Endothelial cell of umbilical vein (primary cell): Measurements from ENCODE around the gene SMIM9. TPM values are rescaled to one million over a fixed set of nuclear protein-coding genes. Genes with fewer than 3 reads are reported as not detected.

Source experiments
- BruUV-seq: library from RNA; stranded (reverse); fragments of 400-500 nt; replicated peaks from 2 replicates; lab custom pipeline; 2021; lab: Mats Ljungman, UMichigan
- CTCF ChIA-PET: fragments of 300-600, 350-600 bp; sonication (Branson Sonifier 250); formaldehyde crosslinking; loops from one replicate; lab custom pipeline; 2021; ENCODE audit warnings: antibody characterized with exemption, inconsistent platforms; lab: Charles Lee
- POLR2A ChIA-PET: fragments of 300-600, 350-600 bp; sonication (Branson Sonifier 250); formaldehyde crosslinking; loops from one replicate; lab custom pipeline; 2021; ENCODE audit warnings: antibody characterized with exemption, inconsistent platforms; lab: Charles Lee
- DNase-seq: peaks from one replicate; pipeline ENCODE4 v3.0.0-alpha.2; 2011; ENCODE audit warnings: low read depth, low spot score
- FAIRE-seq: peaks from 2 replicates; lab custom pipeline; 2011; peaks lifted over from hg19 to GRCh38; lab: Jason Lieb, UNC
- H2AFZ ChIP-seq: 2 replicates; pipeline ENCODE4 v1.6.0; 2012; ENCODE audit warnings: low read depth, low read length, control low read depth, inconsistent platforms
- H3K27ac ChIP-seq: 2 replicates; pipeline ENCODE4 v1.5.1; 2011; ENCODE audit warnings: low read depth, mild to moderate bottlenecking, control low read depth, low read length, moderate library complexity; ENCODE audit not compliant: insufficient read depth
- H3K27me3 ChIP-seq, 2 experiments: 2 replicates each; pipeline versions ENCODE4 v1.6.0 to v1.6.1; 2011; ENCODE audit warnings: low read length in 2 of 2, mixed read lengths in 1 of 2; ENCODE audit not compliant: control insufficient read depth in 2 of 2, insufficient read depth in 2 of 2
- H3K36me3 ChIP-seq, 2 experiments: 2 replicates in 1 of 2; 3 replicates in 1 of 2; pipeline ENCODE4 v1.5.1; 2011; ENCODE audit warnings: low read length in 2 of 2, mild to moderate bottlenecking in 1 of 2, moderate library complexity in 1 of 2; ENCODE audit not compliant: control insufficient read depth in 2 of 2, insufficient read depth in 2 of 2; ENCODE audit errors: extremely low read depth in 1 of 2
- H3K4me1 ChIP-seq: 3 replicates; pipeline ENCODE4 v1.5.1; 2011; ENCODE audit warnings: mild to moderate bottlenecking, low read length; ENCODE audit not compliant: control insufficient read depth, insufficient read depth; ENCODE audit errors: extremely low read depth
- H3K4me2 ChIP-seq: 2 replicates; pipeline ENCODE4 v1.6.1; 2011; ENCODE audit warnings: low read length, control low read depth, mixed read lengths; ENCODE audit not compliant: insufficient read depth
- H3K4me3 ChIP-seq, 3 experiments: fragments of 200-600 bp in 1 of 3; sonication (generic), shearing (Covaris generic) in 1 of 3; replicated peaks in 1 of 3; 2 replicates each; pipeline ENCODE4 v1.5.1; 2011 to 2016; ENCODE audit warnings: control low read depth in 3 of 3, low read length in 3 of 3, mild to moderate bottlenecking in 2 of 3, inconsistent platforms in 1 of 3, low read depth in 1 of 3, moderate library complexity in 1 of 3; ENCODE audit not compliant: insufficient read depth in 1 of 3
- H3K79me2 ChIP-seq: 2 replicates; pipeline ENCODE4 v1.6.0; 2012; ENCODE audit warnings: low read length, inconsistent platforms; ENCODE audit not compliant: control insufficient read depth, insufficient read depth
- H3K9ac ChIP-seq: replicated peaks from 2 replicates; pipeline ENCODE3; 2011; ENCODE audit warnings: low read length, control low read depth; ENCODE audit not compliant: insufficient read depth; ENCODE audit errors: extremely low read depth
- H3K9me1 ChIP-seq: replicated peaks from 3 replicates; pipeline ENCODE4 v1.6.0; 2011; ENCODE audit warnings: mild to moderate bottlenecking, low read length; ENCODE audit not compliant: control insufficient read depth, insufficient read depth; ENCODE audit errors: extremely low read depth
- H3K9me3 ChIP-seq: replicated peaks from 2 replicates; pipeline ENCODE4 v1.5.1; 2012; ENCODE audit warnings: low read length, inconsistent platforms; ENCODE audit not compliant: control insufficient read depth, insufficient read depth
- H4K20me1 ChIP-seq: replicated peaks from 2 replicates; pipeline ENCODE3; 2011; ENCODE audit warnings: mild to moderate bottlenecking, low read length; ENCODE audit not compliant: control insufficient read depth, insufficient read depth; ENCODE audit errors: extremely low read depth
- CTCF ChIP-seq, 2 donors: IDR thresholded peaks; 1 replicate in 1 of 2; 2 replicates in 1 of 2; pipeline ENCODE4 v1.5.1; 2011; ENCODE audit warnings: low read length in 2 of 2, mild to moderate bottlenecking in 2 of 2, moderate library complexity in 2 of 2, control low read depth in 1 of 2, inconsistent platforms in 1 of 2, low read depth in 1 of 2; ENCODE audit not compliant: insufficient read depth in 1 of 2; ENCODE audit errors: extremely low read depth in 1 of 2
- EZH2 ChIP-seq: IDR thresholded peaks from 2 replicates; pipeline ENCODE4 v1.6.1; 2012; ENCODE audit warnings: borderline replicate concordance, low read depth, mild to moderate bottlenecking, moderate library complexity, low read length, inconsistent platforms; ENCODE audit not compliant: severe bottlenecking
- FOS ChIP-seq: IDR thresholded peaks from 2 replicates; pipeline ENCODE4 v1.6.1; 2011; ENCODE audit warnings: mild to moderate bottlenecking, low read length, moderate library complexity, borderline replicate concordance; ENCODE audit not compliant: insufficient read depth
- GATA2 ChIP-seq: IDR thresholded peaks from 2 replicates; pipeline ENCODE4 v1.7.0; 2011; ENCODE audit warnings: low read depth, mild to moderate bottlenecking, moderate library complexity, mixed read lengths, low read length; ENCODE audit not compliant: insufficient read length, insufficient read depth
- JUN ChIP-seq: IDR thresholded peaks from 2 replicates; pipeline ENCODE4 v1.6.1; 2011; ENCODE audit warnings: borderline replicate concordance, low read depth; ENCODE audit not compliant: insufficient read length, insufficient read depth
- MAX ChIP-seq: IDR thresholded peaks from 2 replicates; pipeline ENCODE4 v1.6.1; 2011; ENCODE audit not compliant: insufficient read depth, insufficient read length
- MYC ChIP-seq: IDR thresholded peaks from one replicate; pipeline ENCODE4 v1.6.1; 2011; ENCODE audit warnings: mild to moderate bottlenecking, low read depth, low read length
- POLR2A ChIP-seq: IDR thresholded peaks from 2 replicates; pipeline ENCODE4 v1.6.1; 2012; ENCODE audit warnings: low read depth, mild to moderate bottlenecking, control low read depth, low read length
- POLR2AphosphoS5 ChIP-seq: IDR thresholded peaks from 2 replicates; pipeline ENCODE4 v1.6.1; 2012; ENCODE audit warnings: low read depth, mild to moderate bottlenecking, control low read depth, low read length, moderate library complexity; ENCODE audit not compliant: insufficient read depth
- dilution Hi-C: fragments of 300-500 bp; cut with MboI; formaldehyde crosslinking; loops from one replicate; pipeline ENCODE4 v1.15.0; 2019; ENCODE audit warnings: low sequenced_read_pairs; ENCODE audit not compliant: extremely low pct_ligation_motif_present
- intact Hi-C: fragments of 100-400 bp; cut with micrococcal nuclease; formaldehyde crosslinking; loops from one replicate; pipeline ENCODE4 v1.10.0; 2022
- polyA plus RNA-seq, 4 experiments: library from polyadenylated mRNA; depleted of rRNA in 3 of 4; stranded (reverse) in 3 of 4; unstranded in 1 of 4; fragments of >200 nt; gene quantifications; 2 replicates each; pipeline versions ENCODE4 v1.2.1 to v1.2.3, GENCODE V29; 2011 to 2012; ENCODE audit warnings: missing spikeins in 1 of 4
- total RNA-seq: library from RNA; stranded (reverse); gene quantifications from 2 replicates; pipeline ENCODE4 v1.2.3, GENCODE V29; 2021

The SMIM9 gene
- total and polyA plus RNA-seq, 2 donors (not counting 3 experiments of a cell fraction or from before 2014, with no cell fraction given), result not detected

GRCh38 chrX:154784149-154784995 lies 50.1 kb downstream of the SMIM9 start:
- DNase-seq (no peak), FAIRE-seq (no peak)
- no peaks in the 10 kb centered on the region for H3K9me1 ChIP-seq
- dilution Hi-C loops (no loop called here), intact Hi-C loops (no loop called here)
- no peaks in the 10 kb centered on the region for H3K9me3 ChIP-seq
- H3K79me2 ChIP-seq, result no peaks in the 10 kb centered on the region
- H3K4me3 ChIP-seq, result no peak overlapping the region
- H3K9ac ChIP-seq, result no peak overlapping the region
- BruUV-seq, result no TSS peak
- no peaks in the 10 kb centered on the region for H3K4me1 ChIP-seq
- no peaks in the 10 kb centered on the region for H4K20me1 ChIP-seq
- peaks cover 0 to under 1% of the 10 kb centered on the region in 2 experiments for H3K36me3 ChIP-seq
- TF ChIP-seq POLR2A (no peak), GATA2 (no peak), FOS (no peak), JUN (no peak), POLR2AphosphoS5 (no peak), CTCF (IDR thresholded peaks at IDR 0.05; ENCODE audit: extremely low read depth in 1 of 2, insufficient read depth in 1 of 2, low read depth in 1 of 2, low read length in 2 of 2) (no peak), MYC (no peak), MAX (no peak), EZH2 (no peak)
- no peak overlapping the region for H2AFZ ChIP-seq
- no peaks in the 10 kb centered on the region for H3K27me3 ChIP-seq
- ChIA-PET CTCF (interaction anchor here (0.9 kb wide), 1 partner anchor 16 kb away, joined by 3 read pairs; no protein-coding TSS in a partner anchor), POLR2A (interaction anchor here (0.7 kb wide), 1 partner anchor 120 kb away, joined by 3 read pairs; no protein-coding TSS in a partner anchor)
- H3K27ac ChIP-seq, result no peak overlapping the region
- no peak overlapping the region for H3K4me2 ChIP-seq
